Colonic mucosa (tissue), 4 donors: Measurements from ENCODE around the gene MAP2K1. TPM values are rescaled to one million over a fixed set of nuclear protein-coding genes. Genes with fewer than 3 reads are reported as not detected.

ENCODE experiments used
- DNase-seq: peaks from one replicate; pipeline ENCODE4 v3.0.0-alpha.2; 2020
- H3K27ac ChIP-seq: fragments of 200-600 bp; one replicate; pipeline ENCODE4 v1.8.0; 2021
- H3K27me3 ChIP-seq: fragments of 200-600 bp; one replicate; pipeline ENCODE4 v1.8.0; 2021
- H3K36me3 ChIP-seq: fragments of 200-600 bp; one replicate; pipeline ENCODE4 v1.8.0; 2021
- H3K4me1 ChIP-seq: fragments of 200-600 bp; one replicate; pipeline ENCODE4 v1.8.0; 2021; ENCODE audit warnings: mild to moderate bottlenecking
- H3K4me3 ChIP-seq: fragments of 200-600 bp; one replicate; pipeline ENCODE4 v1.8.0; 2021
- H3K9ac ChIP-seq, 2 donors: one replicate each; pipeline ENCODE4 v1.7.0; 2013; ENCODE audit warnings: control low read depth in 2 of 2, low read depth in 2 of 2, low read length in 2 of 2
- H3K9me3 ChIP-seq: fragments of 200-600 bp; one replicate; pipeline ENCODE4 v1.8.0; 2021
- CTCF ChIP-seq: fragments of 200-600 bp; IDR thresholded peaks from one replicate; pipeline ENCODE4 v1.8.0; 2022; ENCODE audit warnings: antibody characterized with exemption, mild to moderate bottlenecking
- intact Hi-C: fragments of 100-400 bp; cut with DNase I; formaldehyde crosslinking; loops from one replicate; pipeline ENCODE4 v1.14.1; 2022
- total RNA-seq, 2 donors: library from RNA; stranded (reverse); fragmentation: NEBNext Ultra II Directional in 1 of 2; extraction: Animal tissue kit (Norgen Biotek cat#: 25700) in 1 of 2; gene quantifications; one replicate each; pipeline ENCODE4 v1.2.1, GENCODE V29; 2021
- donor health status: healthy.
- donor health status: DM: no; HTN: no; CAD: no.
- donor health status: DM: no; HTN: no; CAD: no.

MAP2K1 gene
- total RNA-seq, 2 donors from 2014 or later: 50.0 to 53.2 TPM

DNA sequence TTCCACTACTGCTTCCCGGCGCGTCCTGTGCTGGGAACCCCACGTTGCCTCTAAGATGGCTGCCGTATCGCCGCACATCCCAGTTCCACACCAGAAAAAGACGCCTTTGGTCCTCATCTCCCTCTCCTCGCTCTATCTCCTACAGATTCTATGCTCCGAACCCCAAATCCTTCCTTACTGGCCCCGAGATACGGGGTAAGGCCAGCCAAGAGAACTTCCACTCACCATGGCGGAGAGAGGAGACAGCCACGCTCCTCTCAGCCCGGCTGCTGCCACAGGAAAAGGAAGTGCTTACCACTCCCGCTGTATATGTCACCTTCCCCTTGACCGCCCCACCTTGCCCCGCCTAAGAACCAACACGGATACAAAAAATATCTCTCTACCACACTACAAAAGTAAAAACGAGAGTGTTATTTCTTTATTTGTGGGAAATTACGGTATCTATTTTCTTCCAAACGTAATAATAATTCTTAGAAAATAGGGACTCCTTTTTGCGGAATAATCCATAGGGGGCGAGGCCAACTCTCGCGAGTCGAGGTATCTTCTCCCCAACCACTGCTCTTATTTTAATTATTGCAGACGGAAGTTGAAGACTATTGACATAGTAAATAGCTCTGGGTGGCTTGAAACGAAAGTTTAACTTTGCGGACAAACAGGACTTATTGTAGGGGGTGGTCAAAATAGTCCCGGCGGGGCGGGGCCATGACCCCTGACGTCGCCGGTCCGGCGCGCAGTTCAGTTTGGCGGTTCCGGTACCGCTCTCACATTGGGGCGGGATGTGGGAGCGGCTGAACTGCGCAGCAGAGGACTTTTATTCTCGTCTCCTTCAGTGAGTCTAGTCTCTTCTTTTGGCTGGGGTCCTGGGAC, 118.1 kb downstream of the MAP2K1 start, which contains the start of the genes RPL4 and ZWILCH:
Gene RPL4, minus strand, starts transcription at position 293 of the 867 bp plus-strand sequence. Its CDS starts 65 bp downstream, at position 228.
Gene ZWILCH, plus strand, starts transcription at position 764 of the 867 bp plus-strand sequence. Its CDS starts 13 bp downstream, at position 777.
- TF ChIP-seq CTCF: no peak
- peak within 1 kb of the TSS; percentile 80 to 94 for H3K9ac ChIP-seq
- H3K4me3 ChIP-seq: peak within 1 kb of the TSS; percentile 85
- H3K36me3 ChIP-seq: peaks cover 8% of the 10 kb centered on the region
- peaks cover 6% of the 10 kb centered on the region for H3K4me1 ChIP-seq
- no peaks in the 10 kb centered on the region for H3K27me3 ChIP-seq
- H3K27ac ChIP-seq: peak within 1 kb of the TSS; percentile 78
- peak; percentile 85 for DNase-seq
- no peaks in the 10 kb centered on the region for H3K9me3 ChIP-seq
- intact Hi-C loops: no loop called here

GRCh38 chr15:66505430-66505811, 118.7 kb downstream of the MAP2K1 start:
- Histone ChIP-seq H3K4me1 (peaks cover 6% of the 10 kb centered on the region), H3K36me3 (peaks cover 4% of the 10 kb centered on the region), H3K27ac (peak overlapping the region; percentile 78), H3K4me3 (peak overlapping the region; percentile 85), H3K9ac (peak overlapping the region; percentile 80 to 94), H3K9me3 (no peaks in the 10 kb centered on the region), H3K27me3 (no peaks in the 10 kb centered on the region)
- intact Hi-C loops: no loop called here
- no peak for TF ChIP-seq CTCF
- DNase-seq: no peak

DNA sequence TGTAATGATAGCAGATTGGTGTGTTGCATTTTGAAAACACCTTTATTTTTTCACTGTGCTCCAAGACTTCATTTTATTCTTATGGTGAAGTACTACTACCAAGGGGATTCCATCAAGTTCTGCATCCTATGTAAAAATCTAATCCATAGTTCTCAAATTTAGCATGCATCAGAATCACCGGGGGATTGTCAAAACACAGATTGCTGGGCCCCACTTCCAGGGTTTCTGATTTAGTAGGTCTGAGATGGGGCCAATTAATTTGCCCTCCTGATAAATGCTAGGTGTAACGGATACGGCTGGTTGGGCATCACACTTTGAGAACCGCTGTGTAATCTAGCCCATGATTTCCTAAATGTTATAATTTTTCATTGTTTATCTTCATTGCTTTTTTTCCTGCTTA, 119.1 kb downstream of the MAP2K1 start:
- Histone ChIP-seq H3K27me3 (no peaks in the 10 kb centered on the region), H3K36me3 (no peaks in the 10 kb centered on the region), H3K4me1 (peaks cover 6% of the 10 kb centered on the region), H3K27ac (peak overlapping the region; percentile 78), H3K9me3 (no peaks in the 10 kb centered on the region), H3K9ac (peak overlapping the region; percentile 80 to 94), H3K4me3 (peak overlapping the region; percentile 85)
- intact Hi-C loops: no loop called here
- no peak for DNase-seq
- TF ChIP-seq CTCF: no peak

- H3K27me3 ChIP-seq: no peaks in the 10 kb centered on the region
- no peak for DNase-seq
- no peaks in the 10 kb centered on the region for H3K4me1 ChIP-seq
- H3K9me3 ChIP-seq: no peaks in the 10 kb centered on the region
- no peak overlapping the region for H3K9ac ChIP-seq
- TF ChIP-seq CTCF: no peak
- no peaks in the 10 kb centered on the region for H3K36me3 ChIP-seq
- intact Hi-C loops: no loop called here
- H3K27ac ChIP-seq: no peak overlapping the region
- H3K4me3 ChIP-seq: no peak overlapping the region
Measured at GRCh38 chr15:66508293-66508883, 121.7 kb downstream of the MAP2K1 start.

GRCh38 chr15:66514586-66514985, 127.9 kb downstream of the MAP2K1 start:
- H3K4me3 ChIP-seq: no peak overlapping the region
- intact Hi-C loops: no loop called here
- no peaks in the 10 kb centered on the region for H3K36me3 ChIP-seq
- no peaks in the 10 kb centered on the region for H3K9me3 ChIP-seq
- H3K4me1 ChIP-seq: no peaks in the 10 kb centered on the region
- no peak overlapping the region for H3K9ac ChIP-seq
- DNase-seq: no peak
- no peak for TF ChIP-seq CTCF
- H3K27me3 ChIP-seq: no peaks in the 10 kb centered on the region
- H3K27ac ChIP-seq: no peak overlapping the region
